Measurements from ENCODE around the gene IGF1R. TPM values are rescaled to one million over a fixed set of nuclear protein-coding genes. Genes with fewer than 3 reads are reported as not detected.
"Not testable (repeated sequence)": the region's sequence is repeated elsewhere in the genome, so short reads cannot be mapped to it uniquely, and the experiment has no call there.

Gene IGF1R
- total RNA-seq, 1 experiment from 2014 or later = 14.1 TPM

DNA sequence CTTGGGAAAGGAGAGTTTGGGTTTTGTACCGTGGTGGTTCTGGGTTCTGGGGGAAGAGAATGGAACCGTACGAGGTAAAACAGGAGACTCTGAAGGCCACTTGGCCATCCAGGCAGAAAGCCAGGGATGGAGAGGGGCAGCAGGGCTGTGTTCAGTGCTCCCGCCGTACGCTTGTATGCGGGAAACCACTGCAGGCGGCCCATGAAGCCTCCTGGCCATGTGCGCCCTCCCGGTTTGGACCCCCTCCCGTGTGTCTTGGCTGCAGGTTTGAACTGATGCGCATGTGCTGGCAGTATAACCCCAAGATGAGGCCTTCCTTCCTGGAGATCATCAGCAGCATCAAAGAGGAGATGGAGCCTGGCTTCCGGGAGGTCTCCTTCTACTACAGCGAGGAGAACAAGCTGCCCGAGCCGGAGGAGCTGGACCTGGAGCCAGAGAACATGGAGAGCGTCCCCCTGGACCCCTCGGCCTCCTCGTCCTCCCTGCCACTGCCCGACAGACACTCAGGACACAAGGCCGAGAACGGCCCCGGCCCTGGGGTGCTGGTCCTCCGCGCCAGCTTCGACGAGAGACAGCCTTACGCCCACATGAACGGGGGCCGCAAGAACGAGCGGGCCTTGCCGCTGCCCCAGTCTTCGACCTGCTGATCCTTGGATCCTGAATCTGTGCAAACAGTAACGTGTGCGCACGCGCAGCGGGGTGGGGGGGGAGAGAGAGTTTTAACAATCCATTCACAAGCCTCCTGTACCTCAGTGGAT lies 308.6 kb downstream of the IGF1R start:
- Histone ChIP-seq H3K4me1 (replicated peaks) (peaks cover 13% of the 10 kb centered on the region), H3K36me3 (peaks cover 82% of the 10 kb centered on the region), H3K27me3 (replicated peaks) (no peaks in the 10 kb centered on the region), H3K9me3 (replicated peaks) (peaks cover 15% of the 10 kb centered on the region), H3K4me3 (no peak overlapping the region), H3K27ac (no peak overlapping the region)
- DNase-seq (ENCODE audit: low read depth in 1 of 2, low spot score in 2 of 2) = no peak

DNA sequence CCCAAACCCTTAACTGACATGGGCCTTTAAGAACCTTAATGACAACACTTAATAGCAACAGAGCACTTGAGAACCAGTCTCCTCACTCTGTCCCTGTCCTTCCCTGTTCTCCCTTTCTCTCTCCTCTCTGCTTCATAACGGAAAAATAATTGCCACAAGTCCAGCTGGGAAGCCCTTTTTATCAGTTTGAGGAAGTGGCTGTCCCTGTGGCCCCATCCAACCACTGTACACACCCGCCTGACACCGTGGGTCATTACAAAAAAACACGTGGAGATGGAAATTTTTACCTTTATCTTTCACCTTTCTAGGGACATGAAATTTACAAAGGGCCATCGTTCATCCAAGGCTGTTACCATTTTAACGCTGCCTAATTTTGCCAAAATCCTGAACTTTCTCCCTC lies 309.3 kb downstream of the IGF1R start:
- Histone ChIP-seq H3K4me3 (no peak overlapping the region), H3K36me3 (peaks cover 82% of the 10 kb centered on the region), H3K27me3 (replicated peaks) (no peaks in the 10 kb centered on the region), H3K9me3 (replicated peaks) (peaks cover 15% of the 10 kb centered on the region), H3K4me1 (replicated peaks) (peaks cover 13% of the 10 kb centered on the region), H3K27ac (no peak overlapping the region)
- DNase-seq (ENCODE audit: low read depth in 1 of 2, low spot score in 2 of 2) = no peak

DNA sequence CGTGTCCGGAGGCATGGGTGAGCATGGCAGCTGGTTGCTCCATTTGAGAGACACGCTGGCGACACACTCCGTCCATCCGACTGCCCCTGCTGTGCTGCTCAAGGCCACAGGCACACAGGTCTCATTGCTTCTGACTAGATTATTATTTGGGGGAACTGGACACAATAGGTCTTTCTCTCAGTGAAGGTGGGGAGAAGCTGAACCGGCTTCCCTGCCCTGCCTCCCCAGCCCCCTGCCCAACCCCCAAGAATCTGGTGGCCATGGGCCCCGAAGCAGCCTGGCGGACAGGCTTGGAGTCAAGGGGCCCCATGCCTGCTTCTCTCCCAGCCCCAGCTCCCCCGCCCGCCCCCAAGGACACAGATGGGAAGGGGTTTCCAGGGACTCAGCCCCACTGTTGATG lies 309.7 kb downstream of the IGF1R start:
- Histone ChIP-seq H3K9me3 (replicated peaks) (peaks cover 15% of the 10 kb centered on the region), H3K27ac (no peak overlapping the region), H3K27me3 (replicated peaks) (no peaks in the 10 kb centered on the region), H3K4me3 (no peak overlapping the region), H3K36me3 (peaks cover 79% of the 10 kb centered on the region), H3K4me1 (replicated peaks) (peaks cover 13% of the 10 kb centered on the region)
- no peak for DNase-seq (ENCODE audit: low read depth in 1 of 2, low spot score in 2 of 2)

DNA sequence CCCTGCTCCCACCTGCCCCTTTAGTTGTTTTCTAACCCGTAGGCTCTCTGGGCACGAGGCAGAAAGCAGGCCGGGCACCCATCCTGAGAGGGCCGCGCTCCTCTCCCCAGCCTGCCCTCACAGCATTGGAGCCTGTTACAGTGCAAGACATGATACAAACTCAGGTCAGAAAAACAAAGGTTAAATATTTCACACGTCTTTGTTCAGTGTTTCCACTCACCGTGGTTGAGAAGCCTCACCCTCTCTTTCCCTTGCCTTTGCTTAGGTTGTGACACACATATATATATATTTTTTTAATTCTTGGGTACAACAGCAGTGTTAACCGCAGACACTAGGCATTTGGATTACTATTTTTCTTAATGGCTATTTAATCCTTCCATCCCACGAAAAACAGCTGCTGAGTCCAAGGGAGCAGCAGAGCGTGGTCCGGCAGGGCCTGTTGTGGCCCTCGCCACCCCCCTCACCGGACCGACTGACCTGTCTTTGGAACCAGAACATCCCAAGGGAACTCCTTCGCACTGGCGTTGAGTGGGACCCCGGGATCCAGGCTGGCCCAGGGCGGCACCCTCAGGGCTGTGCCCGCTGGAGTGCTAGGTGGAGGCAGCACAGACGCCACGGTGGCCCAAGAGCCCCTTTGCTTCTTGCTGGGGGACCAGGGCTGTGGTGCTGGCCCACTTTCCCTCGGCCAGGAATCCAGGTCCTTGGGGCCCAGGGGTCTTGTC lies 310.7 kb downstream of the IGF1R start:
- H3K27ac ChIP-seq = no peak overlapping the region
- no peak for DNase-seq (ENCODE audit: low read depth in 1 of 2, low spot score in 2 of 2)
- H3K4me3 ChIP-seq = no peak overlapping the region
- peaks cover 8% of the 10 kb centered on the region for H3K4me1 ChIP-seq (replicated peaks)
- H3K27me3 ChIP-seq (replicated peaks) = no peaks in the 10 kb centered on the region
- peaks cover 15% of the 10 kb centered on the region for H3K9me3 ChIP-seq (replicated peaks)
- peaks cover 72% of the 10 kb centered on the region for H3K36me3 ChIP-seq

DNA sequence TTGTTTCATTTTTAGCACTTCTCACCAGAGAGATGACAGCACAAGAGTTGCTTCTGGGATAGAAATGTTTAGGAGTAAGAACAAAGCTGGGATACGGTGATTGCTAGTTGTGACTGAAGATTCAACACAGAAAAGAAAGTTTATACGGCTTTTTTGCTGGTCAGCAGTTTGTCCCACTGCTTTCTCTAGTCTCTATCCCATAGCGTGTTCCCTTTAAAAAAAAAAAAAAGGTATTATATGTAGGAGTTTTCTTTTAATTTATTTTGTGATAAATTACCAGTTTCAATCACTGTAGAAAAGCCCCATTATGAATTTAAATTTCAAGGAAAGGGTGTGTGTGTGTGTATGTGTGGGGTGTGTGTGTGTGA lies 311.3 kb downstream of the IGF1R start:
- DNase-seq (ENCODE audit: low read depth in 1 of 2, low spot score in 2 of 2) = no peak
- Histone ChIP-seq H3K4me1 (replicated peaks) (peaks cover 2% of the 10 kb centered on the region; the same call in 1 of the 2 replicates), H3K4me3 (no peak overlapping the region), H3K36me3 (peaks cover 72% of the 10 kb centered on the region), H3K27ac (no peak overlapping the region), H3K27me3 (replicated peaks) (no peaks in the 10 kb centered on the region), H3K9me3 (replicated peaks) (peaks cover 15% of the 10 kb centered on the region)

DNA sequence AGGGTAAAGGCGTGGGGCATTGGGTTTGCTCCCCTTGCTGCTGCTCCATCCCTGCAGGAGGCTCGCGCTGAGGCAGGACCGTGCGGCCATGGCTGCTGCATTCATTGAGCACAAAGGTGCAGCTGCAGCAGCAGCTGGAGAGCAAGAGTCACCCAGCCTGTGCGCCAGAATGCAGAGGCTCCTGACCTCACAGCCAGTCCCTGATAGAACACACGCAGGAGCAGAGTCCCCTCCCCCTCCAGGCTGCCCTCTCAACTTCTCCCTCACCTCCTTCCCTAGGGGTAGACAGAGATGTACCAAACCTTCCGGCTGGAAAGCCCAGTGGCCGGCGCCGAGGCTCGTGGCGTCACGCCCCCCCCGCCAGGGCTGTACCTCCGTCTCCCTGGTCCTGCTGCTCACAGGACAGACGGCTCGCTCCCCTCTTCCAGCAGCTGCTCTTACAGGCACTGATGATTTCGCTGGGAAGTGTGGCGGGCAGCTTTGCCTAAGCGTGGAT lies 312.3 kb downstream of the IGF1R start:
- no peaks in the 10 kb centered on the region for H3K4me1 ChIP-seq (replicated peaks)
- no peaks in the 10 kb centered on the region for H3K27me3 ChIP-seq (replicated peaks)
- no peak for DNase-seq (ENCODE audit: low read depth in 1 of 2, low spot score in 2 of 2)
- peaks cover 15% of the 10 kb centered on the region for H3K9me3 ChIP-seq (replicated peaks)
- no peak overlapping the region for H3K27ac ChIP-seq
- H3K4me3 ChIP-seq = no peak overlapping the region
- H3K36me3 ChIP-seq = peaks cover 72% of the 10 kb centered on the region

DNA sequence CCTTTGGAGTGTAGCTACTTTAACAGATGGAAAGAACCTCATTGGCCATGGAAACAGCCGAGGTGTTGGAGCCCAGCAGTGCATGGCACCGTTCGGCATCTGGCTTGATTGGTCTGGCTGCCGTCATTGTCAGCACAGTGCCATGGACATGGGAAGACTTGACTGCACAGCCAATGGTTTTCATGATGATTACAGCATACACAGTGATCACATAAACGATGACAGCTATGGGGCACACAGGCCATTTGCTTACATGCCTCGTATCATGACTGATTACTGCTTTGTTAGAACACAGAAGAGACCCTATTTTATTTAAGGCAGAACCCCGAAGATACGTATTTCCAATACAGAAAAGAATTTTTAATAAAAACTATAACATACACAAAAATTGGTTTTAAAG lies 315.1 kb downstream of the IGF1R start:
- Histone ChIP-seq H3K9me3 (replicated peaks) (peaks cover 15% of the 10 kb centered on the region), H3K4me3 (no peak overlapping the region), H3K27me3 (replicated peaks) (no peaks in the 10 kb centered on the region), H3K27ac (no peak overlapping the region), H3K4me1 (replicated peaks) (no peaks in the 10 kb centered on the region), H3K36me3 (peaks cover 46% of the 10 kb centered on the region)
- DNase-seq (ENCODE audit: low read depth in 1 of 2, low spot score in 2 of 2) = no peak

DNA sequence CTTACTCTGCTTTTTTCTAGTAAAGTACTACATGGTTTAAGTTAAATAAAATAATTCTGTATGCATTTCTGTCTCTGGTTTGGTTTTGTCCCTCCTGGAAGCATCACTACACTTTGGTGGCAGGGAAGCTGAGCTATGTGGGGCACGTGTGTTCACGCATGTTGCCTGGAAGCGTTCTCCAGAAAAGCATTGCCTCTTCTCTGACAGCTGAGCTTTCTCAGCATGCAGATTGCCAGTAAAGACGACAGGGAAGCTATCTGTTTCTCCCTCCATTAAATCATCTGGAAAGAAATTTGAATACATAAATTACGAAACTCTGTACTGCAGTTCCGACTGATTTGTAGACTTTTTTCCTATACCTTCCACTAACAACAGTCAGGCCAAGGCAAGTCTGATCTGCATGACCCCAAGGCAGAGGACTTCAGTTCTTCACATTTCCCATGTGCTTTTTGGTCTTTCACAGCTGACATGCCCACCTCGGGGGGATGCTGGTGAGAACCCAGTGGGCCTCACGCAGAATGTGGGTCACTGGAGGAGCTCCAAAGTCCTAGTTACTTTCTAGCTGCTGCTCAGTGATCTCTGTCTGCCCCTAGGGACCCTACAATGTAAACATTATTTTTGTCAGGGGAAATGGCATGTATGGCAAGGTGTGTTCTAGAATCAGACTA lies 316.3 kb downstream of the IGF1R start:
- no peak overlapping the region for H3K27ac ChIP-seq
- no peak for DNase-seq (ENCODE audit: low read depth in 1 of 2, low spot score in 2 of 2)

DNA sequence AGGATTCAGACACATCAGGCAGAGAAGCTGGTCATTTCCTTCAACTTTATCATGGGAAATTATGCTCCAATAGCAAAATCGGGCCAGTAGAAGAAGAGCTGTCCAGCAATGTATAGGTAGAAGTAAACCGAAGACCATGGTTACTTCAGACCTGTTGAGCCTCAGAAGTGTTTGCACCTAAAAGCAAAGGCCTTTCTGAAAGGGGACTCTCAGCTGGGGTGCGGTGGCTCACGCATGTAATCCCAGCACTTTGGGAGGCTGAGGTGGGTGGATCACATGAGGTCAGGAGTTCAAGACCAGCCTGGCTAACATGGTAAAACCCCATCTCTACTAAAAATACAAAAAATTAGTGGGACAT lies 316.8 kb downstream of the IGF1R start:
- not testable (repeated sequence) for H3K27me3 ChIP-seq (replicated peaks); H3K27ac ChIP-seq; H3K4me1 ChIP-seq (replicated peaks); H3K4me3 ChIP-seq; DNase-seq (ENCODE audit: low read depth in 1 of 2, low spot score in 2 of 2)
- Histone ChIP-seq H3K36me3 (peaks cover 30% of the 10 kb centered on the region), H3K9me3 (replicated peaks) (peaks cover 15% of the 10 kb centered on the region)

More for the DNA sequence above, 316.3 kb downstream of the IGF1R start:
- Histone ChIP-seq H3K9me3 (replicated peaks) (peaks cover 15% of the 10 kb centered on the region), H3K4me3 (no peak overlapping the region), H3K27me3 (replicated peaks) (no peaks in the 10 kb centered on the region), H3K36me3 (peaks cover 34% of the 10 kb centered on the region), H3K4me1 (replicated peaks) (no peaks in the 10 kb centered on the region)

DNA sequence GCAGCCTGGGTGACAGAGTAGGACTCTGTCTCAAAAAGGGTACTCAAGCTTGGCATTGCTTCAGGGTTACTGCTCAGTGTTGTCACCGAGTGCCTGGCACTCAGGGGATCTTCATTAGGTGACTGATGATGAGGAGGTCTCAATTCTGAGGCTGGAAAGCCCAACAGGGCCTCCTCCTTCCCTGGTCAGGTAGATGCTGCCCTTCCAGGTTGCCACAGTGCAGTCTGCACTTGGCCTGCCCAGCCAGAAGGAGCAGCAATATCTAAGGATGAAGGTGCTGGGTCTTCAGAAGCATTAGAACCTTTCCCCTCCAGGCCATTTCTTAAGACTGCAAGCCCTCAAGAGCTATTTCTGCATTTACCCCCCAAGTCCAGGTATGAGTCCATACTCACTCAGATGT lies 317.3 kb downstream of the IGF1R start:
- Histone ChIP-seq H3K36me3 (peaks cover 26% of the 10 kb centered on the region), H3K27me3 (replicated peaks) (no peaks in the 10 kb centered on the region), H3K4me3 (no peak overlapping the region), H3K27ac (no peak overlapping the region), H3K9me3 (replicated peaks) (peaks cover 12% of the 10 kb centered on the region), H3K4me1 (replicated peaks) (no peaks in the 10 kb centered on the region)
- no peak for DNase-seq (ENCODE audit: low read depth in 1 of 2, low spot score in 2 of 2)

DNA sequence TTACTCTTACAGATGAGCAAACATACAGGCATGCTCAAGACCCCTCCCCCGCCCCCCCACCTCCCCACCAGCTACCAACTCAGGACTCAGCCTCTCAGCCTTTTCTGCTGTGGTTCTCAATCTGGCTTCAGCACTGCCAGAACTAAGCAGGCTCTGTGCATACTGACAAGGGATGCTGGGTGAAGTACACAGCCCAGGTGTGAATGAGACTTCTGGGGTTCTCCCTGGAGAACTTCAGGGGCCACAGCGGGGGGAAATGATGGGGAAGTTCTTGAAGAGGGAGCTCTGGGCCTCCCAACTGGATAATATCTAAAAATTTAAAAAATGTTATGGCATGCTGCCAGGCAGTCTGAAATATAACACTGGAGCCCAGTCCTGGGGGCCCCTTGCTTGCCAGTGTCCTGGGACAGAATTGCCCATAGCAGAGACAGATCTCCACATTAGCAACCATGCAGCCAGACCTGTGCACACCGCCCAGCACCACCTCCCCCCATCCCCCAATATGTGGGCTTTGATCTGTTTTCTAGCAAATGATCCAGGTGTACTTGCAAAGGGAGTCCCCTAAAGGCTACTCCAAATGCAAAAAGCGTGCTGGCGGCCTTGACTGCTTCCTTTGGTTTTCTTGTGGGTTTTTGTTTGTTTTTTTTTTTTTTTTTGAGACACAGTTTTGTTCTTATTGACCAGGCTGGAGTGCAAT lies 317.9 kb downstream of the IGF1R start:
- Histone ChIP-seq H3K36me3 (peaks cover 19% of the 10 kb centered on the region), H3K4me3 (no peak overlapping the region), H3K9me3 (replicated peaks) (peaks cover 7% of the 10 kb centered on the region), H3K27me3 (replicated peaks) (no peaks in the 10 kb centered on the region), H3K27ac (no peak overlapping the region), H3K4me1 (replicated peaks) (no peaks in the 10 kb centered on the region)
- DNase-seq (ENCODE audit: low read depth in 1 of 2, low spot score in 2 of 2) = no peak

DNA sequence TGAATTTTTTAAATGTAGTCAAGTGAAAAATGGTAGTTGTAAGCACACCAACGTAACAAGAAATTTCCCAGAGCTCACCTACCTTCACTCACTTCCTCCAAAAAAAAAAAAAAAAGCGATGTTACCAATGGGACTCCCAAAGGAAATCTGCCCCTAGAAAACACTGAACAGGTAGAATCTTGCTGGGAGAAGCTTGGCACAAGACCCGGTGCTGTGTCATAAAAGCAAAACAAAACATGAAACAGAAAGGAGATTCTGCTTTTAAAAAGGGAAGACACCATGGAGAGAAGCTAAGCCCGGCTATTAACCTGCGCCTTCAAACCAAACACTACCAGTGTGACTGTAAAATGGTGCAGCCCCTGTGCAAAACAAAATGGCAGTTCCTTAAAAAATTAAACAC lies 318.8 kb downstream of the IGF1R start:
- no peaks in the 10 kb centered on the region for H3K27me3 ChIP-seq (replicated peaks)
- no peaks in the 10 kb centered on the region for H3K9me3 ChIP-seq (replicated peaks)
- H3K4me1 ChIP-seq (replicated peaks) = no peaks in the 10 kb centered on the region
- no peak overlapping the region for H3K27ac ChIP-seq
- DNase-seq (ENCODE audit: low read depth in 1 of 2, low spot score in 2 of 2) = no peak
- no peak overlapping the region for H3K4me3 ChIP-seq
- H3K36me3 ChIP-seq = peaks cover 11% of the 10 kb centered on the region

DNA sequence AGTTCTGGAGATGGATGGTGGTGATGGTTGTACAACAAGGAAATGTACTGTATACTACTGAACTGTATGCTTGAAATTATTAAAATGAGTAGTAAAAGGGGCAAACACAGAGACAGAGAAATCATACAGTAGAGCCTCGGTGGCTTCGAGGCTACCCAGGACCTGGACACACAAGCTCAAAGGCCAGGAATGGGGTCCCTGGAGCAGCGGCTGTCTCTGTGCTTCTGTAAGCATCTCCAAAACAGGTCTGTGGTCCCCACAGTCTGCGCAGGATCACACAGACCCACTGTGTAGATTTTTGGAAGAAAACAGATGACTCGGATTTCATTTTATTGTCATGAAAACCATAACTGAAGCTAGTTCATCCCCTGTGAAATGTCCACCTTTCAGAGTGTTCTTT lies 319.6 kb downstream of the IGF1R start:
- Histone ChIP-seq H3K36me3 (0 out of 2 replicates have a peak, but pooled peaks cover 3% of the 10 kb centered on the region), H3K4me3 (no peak overlapping the region), H3K27me3 (replicated peaks) (no peaks in the 10 kb centered on the region)

More for the DNA sequence above, 319.6 kb downstream of the IGF1R start:
- H3K27ac ChIP-seq = no peak overlapping the region
- no peak for DNase-seq (ENCODE audit: low read depth in 1 of 2, low spot score in 2 of 2)
- no peaks in the 10 kb centered on the region for H3K9me3 ChIP-seq (replicated peaks)
- H3K4me1 ChIP-seq (replicated peaks) = no peaks in the 10 kb centered on the region
